CD4-positive, alpha-beta T cell treated with Interleukin-10 for 1 hour (primary cell): ENCODE results near the gene DDX18.
"Not testable (repeated sequence)": the region's sequence is repeated elsewhere in the genome, so short reads cannot be mapped to it uniquely, and the experiment has no call there.

Experiments used
- DNase-seq: peaks from one replicate; pipeline ENCODE4 v3.0.0-alpha.2; 2020

DDX18 gene

DNA sequence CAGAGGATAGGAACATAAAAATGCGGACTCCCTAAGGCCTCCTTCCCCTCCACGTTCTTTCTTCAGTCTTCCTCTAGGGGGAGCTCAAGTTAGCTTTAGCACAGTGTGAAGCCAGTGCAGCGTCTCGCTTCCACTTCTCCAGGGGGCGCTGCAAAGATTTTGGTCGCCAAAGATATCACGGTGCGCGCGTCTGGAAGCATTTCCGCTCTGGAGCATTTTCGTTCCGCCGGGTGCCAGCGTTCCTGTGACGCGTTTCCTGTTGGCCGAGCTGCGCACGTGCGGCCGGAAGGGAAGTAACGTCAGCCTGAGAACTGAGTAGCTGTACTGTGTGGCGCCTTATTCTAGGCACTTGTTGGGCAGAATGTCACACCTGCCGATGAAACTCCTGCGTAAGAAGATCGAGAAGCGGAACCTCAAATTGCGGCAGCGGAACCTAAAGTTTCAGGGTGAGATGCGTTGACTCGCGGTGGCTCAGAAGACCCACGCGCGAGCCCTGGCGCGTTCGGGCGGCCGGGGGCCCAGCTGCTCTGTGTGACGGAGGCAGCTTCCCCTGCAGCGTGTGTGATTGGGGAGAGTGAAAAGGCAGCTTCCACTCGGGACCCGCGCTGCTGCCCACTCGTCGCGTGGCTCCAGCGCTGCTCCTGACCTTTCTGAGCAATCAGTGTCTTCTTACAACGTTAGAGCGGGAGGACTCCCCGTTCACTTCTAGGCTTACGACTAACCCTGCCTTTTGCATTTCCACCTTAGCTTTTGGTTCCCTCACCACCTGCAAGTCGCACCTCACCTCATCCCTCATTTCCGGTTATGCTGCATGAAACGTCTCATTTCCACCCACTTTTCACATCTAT lies at the start of gene DDX18:
DDX18 (plus strand) TSS at position 275 of the 848 bp plus-strand sequence; CDS start at position 362, 87 bp downstream.
- peak; percentile 98 for DNase-seq

DNA sequence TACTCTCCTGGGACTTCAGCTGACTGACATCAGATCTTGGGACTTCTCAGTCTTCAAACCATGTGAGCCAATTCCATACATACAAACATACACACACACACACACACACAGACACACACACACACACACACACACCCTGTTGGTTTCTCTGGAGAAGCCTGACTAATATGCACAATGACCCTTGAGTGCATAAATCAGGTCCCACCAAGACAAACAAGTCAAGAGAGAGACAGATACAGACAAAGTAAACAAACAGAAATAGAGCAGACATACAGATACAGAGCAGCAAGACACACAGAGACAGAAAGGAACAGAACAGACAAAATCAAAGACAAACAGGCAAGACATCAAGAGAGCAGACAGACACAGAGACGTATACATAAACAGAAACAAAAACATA lies 43.8 kb upstream of the DDX18 start:
- DNase-seq, result no peak

DNA sequence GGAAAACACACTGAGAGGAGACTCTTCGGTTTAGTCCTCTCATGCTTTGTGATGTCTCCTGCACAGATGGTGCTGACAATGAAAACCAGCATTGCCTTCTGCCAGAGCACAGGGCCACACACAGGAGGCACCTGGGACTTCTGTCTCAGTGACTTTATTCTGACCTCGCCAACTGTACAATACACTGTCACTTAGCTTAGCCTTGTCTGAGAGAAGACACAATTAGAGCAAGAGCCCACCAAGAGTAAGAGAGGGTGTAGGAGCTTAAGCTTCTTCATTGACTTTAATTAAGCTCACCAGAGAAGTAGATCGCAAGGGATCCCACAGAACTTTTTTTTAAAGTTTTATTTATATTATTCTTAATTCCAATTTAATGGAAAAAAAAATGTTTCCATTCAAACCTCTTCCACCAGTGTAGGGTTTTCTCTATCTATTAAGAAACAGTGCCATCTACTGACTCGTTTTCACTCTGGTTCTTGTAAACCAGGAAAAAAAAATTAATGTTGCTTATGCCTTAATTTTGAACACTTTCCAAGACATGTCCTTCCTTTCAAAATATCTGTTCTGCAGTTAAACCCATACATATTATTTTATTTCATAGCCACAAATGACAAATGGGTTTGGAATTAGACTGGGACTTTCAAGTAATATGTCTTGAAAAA lies 42.4 kb upstream of the DDX18 start:
- no peak for DNase-seq

DNA sequence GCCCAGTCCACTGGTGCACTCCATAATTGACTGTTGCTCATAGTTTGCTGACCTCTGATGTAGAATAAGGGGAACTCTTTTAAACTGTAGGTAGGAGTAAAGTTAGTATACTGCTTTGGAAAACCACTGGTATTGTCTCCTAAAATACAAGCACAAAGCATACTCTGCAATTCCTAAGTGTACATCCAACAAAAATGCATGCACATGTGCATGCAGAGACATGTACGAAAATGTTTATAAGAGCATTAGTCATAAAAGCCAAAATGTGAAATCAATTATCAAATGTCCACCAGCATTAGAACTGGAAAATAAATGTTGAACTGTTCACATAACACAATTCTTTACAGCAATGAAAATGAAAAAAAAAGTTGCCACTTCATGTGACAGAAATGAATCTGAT lies 39.8 kb upstream of the DDX18 start:
- no peak for DNase-seq

DNA sequence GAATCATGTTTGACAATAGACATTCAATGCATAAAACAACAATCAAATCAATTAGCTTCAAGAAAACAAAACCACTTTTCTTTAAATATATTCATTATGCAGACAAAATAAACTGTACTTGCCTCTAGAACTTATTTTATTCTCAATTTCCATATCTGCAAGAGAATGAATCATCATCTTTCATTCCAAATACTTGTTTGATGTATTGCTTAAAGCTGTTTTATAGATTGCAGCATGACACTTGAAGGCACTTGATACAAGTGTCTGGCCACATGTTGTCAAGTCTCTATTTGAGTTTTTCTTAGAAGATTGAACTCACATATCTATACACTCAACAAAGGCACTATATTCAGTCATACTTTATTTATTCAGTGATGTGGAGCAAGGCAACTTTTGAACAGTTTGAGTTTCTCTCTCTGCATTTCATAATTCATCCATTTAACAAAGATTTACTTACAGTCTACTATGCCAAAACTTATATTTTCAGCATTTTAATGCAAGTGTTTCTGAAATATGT lies 38.7 kb upstream of the DDX18 start:
- DNase-seq, result no peak

DNA sequence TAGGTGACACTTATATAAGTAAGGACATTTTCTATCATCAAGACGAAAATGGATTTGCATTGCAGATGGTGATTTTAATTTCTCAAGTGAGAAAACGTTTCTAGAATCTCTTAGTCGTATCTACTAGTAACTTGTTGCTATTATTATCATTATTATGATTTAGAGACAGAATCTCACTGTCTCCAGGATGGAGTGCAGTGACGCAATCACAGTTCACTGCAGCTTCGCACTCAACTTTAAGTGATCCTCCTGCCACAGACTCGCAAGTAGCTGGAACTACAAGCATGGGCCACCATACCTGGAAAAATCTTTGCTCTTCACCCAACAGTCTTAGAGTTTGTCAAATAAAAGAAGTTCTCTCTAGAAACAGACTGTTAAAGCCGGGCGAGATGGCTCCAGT lies 37.6 kb upstream of the DDX18 start:
- no peak for DNase-seq

DNA sequence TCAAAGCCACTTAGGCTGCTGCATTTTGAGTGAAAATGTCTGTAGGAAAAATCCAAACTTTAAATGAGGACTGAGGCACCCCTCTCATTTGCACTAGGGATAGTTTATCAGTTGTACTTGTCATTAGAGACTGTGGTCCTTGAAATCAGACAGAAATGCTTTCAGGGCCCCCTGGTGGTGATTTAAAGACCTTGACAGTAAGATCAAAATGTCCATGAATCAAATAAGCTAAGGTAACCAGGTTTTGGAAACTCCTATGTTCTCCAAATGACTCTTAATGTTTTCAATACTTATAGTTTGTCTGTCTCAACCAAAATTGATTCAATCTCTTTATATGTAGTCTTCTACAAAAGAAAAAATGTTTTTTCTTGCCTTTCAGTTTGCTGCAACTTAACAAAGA lies 28.8 kb upstream of the DDX18 start:
- DNase-seq, result peak; percentile 44

DNA sequence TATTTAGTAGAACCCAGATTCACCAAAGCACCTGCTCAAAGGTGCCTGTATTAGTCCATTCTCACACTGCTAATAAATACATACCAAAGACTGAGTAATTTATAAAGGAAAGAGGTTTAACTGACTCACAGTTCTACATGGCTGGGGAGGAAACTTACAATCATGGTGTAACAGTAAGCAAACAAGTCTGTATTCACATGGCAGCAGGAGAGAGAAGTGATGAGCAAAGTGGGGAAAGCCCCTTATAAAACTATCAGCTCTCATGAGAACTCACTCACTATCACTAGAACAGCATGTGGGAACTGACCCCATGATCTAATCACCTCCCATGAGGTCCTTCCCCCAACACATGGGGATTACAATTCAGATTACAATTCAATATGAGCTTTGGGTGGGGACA lies 28.0 kb upstream of the DDX18 start:
- DNase-seq, result no peak

DNA sequence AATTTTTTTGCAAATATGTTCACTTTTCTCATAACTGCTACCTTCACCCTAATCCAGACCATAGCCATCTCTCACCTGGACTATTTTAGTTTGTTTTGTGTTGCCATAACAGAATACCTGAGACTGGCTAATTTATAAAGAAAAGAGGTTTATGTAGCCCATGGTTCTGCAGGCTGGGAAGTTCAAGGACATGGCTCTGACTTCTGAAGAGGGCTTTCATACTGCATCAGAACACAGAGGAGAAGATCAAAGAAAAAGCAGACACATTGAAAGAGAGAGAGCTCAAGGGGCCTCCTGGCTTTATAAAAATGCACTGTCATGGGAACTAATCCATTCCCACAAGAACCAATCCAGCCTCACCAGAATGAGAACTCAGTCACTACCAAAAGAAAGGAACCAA lies 25.0 kb upstream of the DDX18 start:
- no peak for DNase-seq

DNA sequence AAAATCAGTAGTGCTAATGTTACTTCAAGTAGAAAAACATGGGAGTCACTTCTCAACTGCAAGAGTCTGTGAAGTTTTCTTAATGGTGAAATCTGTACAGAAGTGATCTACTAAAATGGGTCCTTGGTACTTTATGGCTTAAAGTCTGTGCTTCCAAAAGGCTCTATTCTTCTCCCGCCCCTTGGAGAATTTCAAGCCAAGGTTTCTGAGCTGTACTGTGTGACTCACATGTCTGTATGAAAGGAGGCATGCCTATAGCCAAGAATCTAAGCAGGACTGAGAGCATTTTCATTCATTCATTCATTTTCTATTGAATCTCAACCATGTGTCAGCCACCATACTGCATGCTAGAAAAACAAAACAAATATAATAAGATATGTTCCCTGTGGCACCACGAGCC lies 19.8 kb upstream of the DDX18 start:
- DNase-seq, result no peak

DNA sequence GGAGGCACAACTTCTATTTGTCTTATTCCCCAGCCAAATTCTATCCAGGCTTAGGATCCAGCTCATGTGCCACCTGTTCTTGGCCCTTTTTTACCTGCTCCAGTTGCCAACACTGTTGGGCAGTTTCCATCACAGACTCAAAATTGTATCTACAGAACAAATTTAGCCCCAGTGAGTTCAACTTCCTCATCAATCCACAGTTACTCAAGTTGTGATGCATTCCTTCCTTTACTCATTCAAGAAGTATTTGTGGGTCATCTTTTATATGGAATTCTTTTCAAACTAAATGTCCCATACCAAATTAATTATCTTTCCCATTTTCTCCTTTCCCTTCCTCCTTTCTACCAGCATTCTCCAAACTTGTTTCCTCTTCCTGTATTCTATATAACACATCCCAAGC lies 12.7 kb upstream of the DDX18 start:
- DNase-seq, result no peak

DNA sequence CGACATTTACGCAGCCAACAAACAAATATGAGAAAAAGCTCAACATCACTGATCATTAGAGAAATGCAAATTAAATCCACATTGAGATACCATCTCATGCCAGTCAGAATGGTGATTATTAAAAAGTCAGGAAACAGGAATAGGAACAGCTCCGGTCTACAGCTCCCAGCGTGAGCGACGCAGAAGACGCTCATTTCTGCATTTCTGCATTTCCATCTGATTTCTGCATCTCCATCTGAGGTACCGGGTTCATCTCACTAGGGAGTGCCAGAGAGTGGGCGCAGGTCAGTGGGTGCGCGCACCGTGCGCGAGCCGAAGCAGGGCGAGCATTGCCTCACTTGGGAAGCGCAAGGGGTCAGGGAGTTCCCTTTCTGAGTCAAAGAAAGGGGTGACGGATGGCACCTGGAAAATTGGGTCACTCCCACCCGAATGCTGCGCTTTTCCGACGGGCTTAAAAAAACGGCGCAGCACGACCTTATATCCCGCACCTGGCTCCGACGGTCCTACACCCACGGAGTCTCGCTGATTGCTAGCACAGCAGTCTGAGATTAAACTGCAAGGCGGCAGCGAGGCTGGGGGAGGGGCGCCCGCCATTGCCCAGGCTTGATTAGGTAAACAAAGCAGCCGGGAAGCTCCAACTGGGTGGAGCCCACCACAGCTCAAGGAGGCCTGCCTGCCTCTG lies 10.7 kb upstream of the DDX18 start:
- DNase-seq, result not testable (repeated sequence)

DNA sequence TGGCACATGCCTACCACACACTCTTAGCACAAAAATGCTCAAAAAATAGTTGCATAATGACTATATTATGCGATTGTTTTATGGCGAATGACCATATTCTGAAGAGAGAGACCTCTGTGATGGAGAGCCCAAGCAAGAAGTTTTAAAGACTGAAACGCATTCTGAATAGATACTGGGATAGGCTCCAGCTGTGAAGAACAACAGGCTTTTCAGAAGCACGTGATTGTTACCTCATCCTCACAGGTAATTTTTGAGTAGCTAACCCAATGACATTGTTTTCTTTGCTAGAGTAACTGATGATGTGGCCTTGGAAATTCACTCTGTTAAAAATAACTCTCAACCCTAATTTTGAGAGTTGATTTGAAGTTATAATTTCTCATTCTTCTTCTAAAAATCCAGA lies 2.0 kb upstream of the DDX18 start:
- no peak for DNase-seq

DNA sequence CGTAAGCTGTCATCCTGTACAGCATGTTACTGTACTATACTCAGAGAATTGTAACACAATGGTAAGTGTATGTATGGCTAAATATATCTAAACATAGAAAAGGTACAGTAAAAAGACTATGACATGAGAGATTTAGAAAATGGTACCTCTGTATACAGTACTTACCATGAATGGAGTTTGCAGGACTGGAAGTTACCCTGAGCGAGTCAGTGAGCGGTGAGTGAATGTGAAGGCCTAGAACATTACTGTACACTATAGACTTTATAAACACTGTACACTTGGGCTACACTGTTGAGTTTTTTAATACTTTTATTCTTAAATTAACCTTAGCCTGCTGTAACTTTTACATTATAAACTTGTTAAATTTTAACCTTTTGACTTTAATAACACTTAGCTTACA lies 1.5 kb downstream of the DDX18 start:
- DNase-seq, result no peak

DNA sequence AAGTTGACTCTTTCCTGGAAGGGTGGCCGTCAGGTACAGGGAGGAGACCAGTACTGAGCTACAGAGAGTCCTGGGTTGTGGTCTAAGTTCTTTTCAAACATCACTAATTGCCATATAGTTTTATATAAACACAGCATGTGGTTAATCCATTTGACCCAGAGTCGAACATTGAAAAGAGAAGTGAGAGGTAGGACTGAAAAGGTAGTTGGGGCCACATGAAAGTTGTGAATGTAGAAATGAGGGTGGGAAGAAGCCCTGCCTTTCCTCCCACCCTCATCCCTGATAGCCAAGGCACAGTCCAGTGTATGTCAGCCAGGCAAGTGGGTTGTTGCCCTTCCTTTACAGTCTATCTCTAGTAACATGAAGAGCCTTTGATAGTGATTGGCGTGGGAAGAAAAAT lies 4.4 kb downstream of the DDX18 start:
- no peak for DNase-seq

DNA sequence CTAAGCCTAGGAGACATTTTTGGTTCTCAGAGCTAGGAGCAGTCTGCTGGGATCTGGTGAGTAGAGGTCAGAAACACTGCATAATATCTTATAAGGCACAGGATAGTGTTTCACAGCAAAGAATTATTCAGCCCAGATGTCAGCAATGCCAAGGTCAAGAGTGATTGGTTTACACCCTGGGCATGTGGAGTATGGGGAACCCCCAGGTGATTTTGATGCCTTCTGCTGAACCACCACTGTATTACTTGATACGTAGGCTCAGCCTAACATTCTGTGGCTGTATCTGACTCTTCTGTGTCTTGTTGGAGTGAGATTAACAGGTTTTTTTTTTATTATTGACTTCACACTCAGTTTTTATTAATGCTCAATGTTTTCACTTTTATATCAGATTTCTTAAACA lies 6.0 kb downstream of the DDX18 start:
- no peak for DNase-seq

DNA sequence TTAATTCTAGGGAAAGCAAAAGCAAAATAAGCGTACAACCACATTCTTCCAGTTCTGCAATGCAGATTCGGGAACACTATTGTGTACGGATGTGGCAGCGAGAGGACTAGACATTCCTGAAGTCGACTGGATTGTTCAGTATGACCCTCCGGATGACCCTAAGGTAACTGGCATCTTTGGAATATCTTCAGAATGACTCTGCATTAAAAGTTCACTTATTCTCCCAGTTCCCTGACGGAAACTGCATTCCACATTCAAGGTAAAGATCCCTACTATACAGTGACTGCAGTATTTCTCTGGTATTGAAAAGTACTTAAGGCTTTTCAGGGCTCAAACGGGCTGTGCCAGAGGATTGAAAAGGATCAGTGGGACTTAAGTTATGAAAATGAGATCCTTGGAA lies 10.9 kb downstream of the DDX18 start:
- DNase-seq, result no peak

DNA sequence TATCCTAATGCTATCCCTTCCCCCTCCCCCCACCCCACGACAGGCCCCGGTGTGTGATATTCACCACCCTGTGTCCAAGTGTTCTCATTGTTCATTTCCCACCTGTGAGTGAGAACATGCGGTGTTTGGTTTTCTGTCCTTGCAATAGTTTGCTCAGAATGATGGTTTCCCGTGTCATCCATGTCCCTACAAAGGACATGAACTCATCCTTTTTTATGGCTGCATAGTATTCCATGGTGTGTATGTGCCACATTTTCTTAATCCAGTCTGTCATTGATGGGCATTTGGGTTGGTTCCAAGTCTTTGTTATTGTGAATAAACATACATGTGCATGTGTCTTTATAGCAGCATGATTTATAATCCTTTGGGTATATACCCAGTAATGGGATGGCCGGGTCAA lies 13.0 kb downstream of the DDX18 start:
- DNase-seq, result not testable (repeated sequence)

DNA sequence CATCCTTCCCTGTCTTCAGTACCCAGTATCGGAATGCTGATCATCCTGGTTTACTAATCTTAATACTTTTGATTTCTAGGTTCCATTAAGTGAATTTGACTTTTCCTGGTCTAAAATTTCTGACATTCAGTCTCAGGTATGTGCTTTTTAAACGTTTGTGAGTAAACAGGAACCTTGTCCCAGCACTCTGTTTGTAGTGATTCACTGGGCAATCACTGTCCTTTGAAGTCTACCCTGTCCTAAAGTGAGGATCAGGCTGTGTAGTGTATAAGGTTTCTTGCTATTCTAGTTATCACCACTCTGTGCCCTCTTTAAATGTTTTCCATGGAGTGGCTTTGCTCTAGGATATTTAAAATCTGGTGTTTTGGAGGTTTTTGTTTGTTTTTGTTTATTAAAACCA lies 14.4 kb downstream of the DDX18 start:
- no peak for DNase-seq

DNA sequence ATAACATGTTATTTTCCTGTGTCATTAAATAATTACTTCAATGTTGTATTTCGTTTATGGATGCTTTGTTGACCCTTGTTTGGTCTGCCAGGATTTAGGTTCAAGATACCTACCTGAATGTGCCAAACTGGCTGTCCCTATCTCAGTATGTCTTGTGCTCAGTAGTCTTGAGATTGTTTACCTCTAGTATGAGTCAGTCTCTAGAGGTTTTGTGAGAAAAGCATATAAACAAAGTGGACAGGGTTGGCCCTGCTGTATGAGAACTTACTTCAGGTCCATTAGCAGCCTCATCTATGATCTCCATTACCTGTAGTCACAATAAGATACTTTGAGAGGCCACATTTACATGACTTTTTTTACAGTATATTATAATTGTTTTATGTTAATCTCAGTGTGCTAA lies 17.8 kb downstream of the DDX18 start:
- DNase-seq, result no peak

DNA sequence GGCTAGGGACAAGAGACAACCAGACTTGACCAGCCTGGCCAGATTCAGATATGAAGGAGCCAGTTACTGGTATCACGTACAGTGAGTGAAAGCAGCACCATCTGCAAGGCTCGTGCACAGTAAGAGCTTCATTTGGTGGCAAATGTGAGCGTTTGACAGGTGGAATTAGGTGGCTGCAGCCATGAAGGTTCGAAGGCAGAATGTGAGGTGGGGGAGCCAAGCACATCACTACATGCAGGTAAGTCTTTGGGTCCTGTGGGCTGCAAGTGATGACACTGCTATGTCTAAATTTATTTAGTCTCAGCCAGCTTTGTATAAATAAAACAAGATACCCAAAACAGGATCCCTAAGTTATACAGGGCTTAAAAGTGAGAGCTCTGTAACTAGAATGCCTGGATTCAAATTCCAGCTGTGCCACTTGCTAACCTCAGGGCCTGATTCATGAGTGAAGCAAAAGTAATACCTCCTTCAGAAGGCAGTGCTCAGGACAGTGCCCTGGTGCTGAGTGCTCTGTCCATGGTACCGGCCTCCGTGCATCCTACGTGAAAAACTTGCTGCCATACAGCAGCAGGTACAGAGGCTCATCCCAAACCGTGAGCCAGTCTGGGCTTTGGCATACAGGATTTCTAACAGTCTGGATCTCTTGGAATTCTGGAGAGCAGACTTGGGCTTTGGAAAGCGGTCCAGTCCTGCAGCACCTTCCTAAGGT lies 18.6 kb downstream of the DDX18 start:
- DNase-seq, result no peak

DNA sequence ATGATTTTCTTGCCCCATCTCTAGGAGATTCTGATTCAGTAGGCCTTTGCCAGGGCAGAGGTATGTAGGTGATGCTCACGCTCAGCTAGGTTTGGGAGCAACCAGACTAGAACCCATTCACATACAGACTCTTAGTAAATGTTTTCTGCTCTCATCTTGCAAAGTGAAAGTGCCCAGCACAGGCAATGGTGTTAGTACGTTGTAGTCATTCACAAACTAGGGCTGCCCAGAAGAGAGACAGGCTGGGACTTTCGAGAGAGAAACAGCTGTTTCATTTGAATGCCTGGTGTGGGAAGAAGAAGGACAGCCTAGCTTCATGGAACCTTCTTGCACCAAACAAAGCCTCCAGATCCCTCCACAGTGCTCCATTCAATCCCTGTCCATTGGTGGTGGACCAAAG lies 19.4 kb downstream of the DDX18 start:
- DNase-seq, result no peak

DNA sequence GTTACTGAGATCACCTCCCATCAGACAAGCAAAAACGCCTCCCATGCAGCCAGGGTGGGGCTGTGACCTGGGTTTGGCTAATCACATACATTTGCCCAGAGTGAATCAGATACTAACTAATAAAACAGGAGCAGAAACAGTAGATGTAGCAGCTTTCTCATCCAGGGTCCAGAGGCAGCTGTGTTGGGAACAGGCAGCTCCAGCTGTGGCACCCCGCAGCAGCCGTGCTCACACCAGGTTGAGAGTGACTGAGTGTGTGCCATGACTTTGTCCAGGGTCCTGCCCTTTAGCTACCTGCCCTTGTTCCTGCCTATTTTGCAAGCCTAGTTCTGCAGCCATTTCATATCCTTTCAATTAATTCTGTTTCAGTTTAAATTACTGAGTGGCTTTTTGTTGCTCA lies 20.5 kb downstream of the DDX18 start:
- DNase-seq, result no peak
